Stomach (tissue), 4 donors: ENCODE measurements around the gene TP53TG5.

Source experiments
- CTCF ChIP-seq, 7 experiments: fragments of 450-650 bp in 4 of 7; fragments of 200-600 bp in 3 of 7; sonication (generic) in 3 of 7; IDR thresholded peaks; one replicate each; pipeline ENCODE4 v1.5.1; 2016 to 2019; ENCODE audit warnings: antibody characterized with exemption in 7 of 7, control low read depth in 2 of 7, mild to moderate bottlenecking in 1 of 7
- EP300 ChIP-seq: sonication (generic); formaldehyde crosslinking; IDR thresholded peaks from one replicate; pipeline ENCODE4 v1.6.1; 2017; ENCODE audit warnings: antibody characterized with exemption
- POLR2A ChIP-seq, 4 donors: fragments of 450-650 bp; IDR thresholded peaks; one replicate each; pipeline ENCODE4 v1.6.1; 2016; ENCODE audit warnings: antibody characterized with exemption in 4 of 4, control low read depth in 2 of 4, mild to moderate bottlenecking in 1 of 4, moderate library complexity in 1 of 4
- POLR2AphosphoS5 ChIP-seq, 3 donors: sonication (generic); formaldehyde crosslinking; IDR thresholded peaks; one replicate each; pipeline ENCODE4 v1.6.1; 2016; ENCODE audit warnings: antibody characterized with exemption in 3 of 3

DNA sequence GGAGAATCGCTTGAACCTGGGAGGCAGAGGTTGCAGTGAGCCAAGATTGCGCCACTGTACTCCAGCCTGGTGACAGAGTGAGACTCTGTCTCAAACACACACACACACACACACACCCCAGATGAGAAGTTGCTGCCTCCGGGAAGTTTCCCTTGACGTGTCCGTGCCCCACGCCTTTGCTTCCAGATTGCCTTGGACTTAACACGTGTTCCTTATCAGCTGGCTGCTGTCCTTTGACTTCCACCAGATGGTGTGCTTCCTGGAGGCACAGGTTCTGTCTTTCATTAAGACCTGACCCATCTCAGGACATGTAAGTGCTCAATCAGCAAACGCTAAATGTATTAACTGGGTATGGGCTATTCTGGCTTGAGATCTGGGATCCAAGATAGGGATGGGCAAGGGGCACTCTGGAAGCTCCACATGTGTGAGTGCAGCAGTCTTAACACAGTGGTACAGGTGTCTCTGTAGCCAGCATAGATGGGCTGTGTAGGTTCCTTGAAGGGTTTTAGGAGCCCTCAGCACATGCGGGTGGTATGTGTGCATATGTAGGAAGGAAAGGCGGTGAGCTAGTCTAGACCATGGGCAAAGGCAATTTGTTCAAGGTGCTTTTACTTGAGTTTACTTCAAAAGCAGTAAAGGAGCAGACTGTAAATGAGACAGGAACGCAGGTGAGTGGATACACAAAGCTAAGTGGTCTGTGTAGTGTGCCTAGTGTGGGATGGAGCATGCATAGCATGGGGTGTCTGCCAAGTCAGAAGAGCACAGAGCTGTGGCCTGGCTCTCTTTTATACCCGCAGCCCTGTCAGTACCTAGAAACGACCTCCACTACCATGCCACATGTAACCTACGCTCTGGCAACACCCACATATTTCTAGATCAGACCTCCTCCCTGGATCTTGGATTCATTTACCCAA lies 49.4 kb upstream of the TP53TG5 start:
- no peak for TF ChIP-seq POLR2A (IDR thresholded peaks at IDR 0.05)
- TF ChIP-seq CTCF (IDR thresholded peaks at IDR 0.05) = no peak
- TF ChIP-seq POLR2AphosphoS5 (IDR thresholded peaks at IDR 0.05) = peak in 2 of 3 donors; percentile 33 to 46
- no peak for TF ChIP-seq EP300
